ENCODE measurements around the gene VEZT. TPM values are rescaled to one million over a fixed set of nuclear protein-coding genes. Genes with fewer than 3 reads are reported as not detected.

VEZT gene
- total RNA-seq, 2 experiments from 2014 or later: 57.7 to 77.1 TPM

DNA sequence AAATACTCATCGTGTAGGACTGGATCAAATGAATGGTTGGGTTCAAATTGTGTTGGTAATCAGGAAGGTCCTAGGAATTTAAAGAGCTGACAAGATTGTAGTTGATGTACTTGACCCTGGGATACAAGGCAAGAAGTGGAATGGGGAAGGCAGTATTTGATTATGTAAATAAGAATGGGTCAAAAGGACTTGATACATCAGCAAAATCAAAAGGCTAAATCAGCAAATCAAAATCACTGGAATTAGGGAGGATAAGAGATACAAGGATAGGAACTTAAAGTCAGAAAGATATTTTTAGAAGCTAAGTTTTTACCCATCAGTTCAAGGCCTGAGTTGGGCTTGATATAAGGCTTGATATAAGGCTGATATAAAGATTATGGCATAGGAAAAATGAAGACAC is 65.8 kb downstream of the VEZT start:
- ChIA-PET POLR2A (interaction anchor here (1.1 kb wide), 1 partner anchor 13 kb away, joined by 5 read pairs; no protein-coding TSS in a partner anchor), CTCF (ENCODE audit: unreplicated experiment) (no interaction called here)
- Histone ChIP-seq H3K36me3 (ENCODE audit: insufficient read depth, low read length) (peaks cover 94% of the 10 kb centered on the region), H3K4me1 (ENCODE audit: insufficient read depth, low read length, poor library complexity, severe bottlenecking) (no peaks in the 10 kb centered on the region), H3K79me2 (ENCODE audit: insufficient read depth, low read depth, low read length) (no peaks in the 10 kb centered on the region), H4K20me1 (ENCODE audit: insufficient read depth, low read length) (no peaks in the 10 kb centered on the region), H3K9me3 (ENCODE audit: low read length) (no peaks in the 10 kb centered on the region), H2AFZ (ENCODE audit: low read length) (no peak overlapping the region), H3K4me2 (ENCODE audit: low read length) (no peak overlapping the region), H3K4me3 (ENCODE audit: low read depth, low read length, poor library complexity, severe bottlenecking) (no peak overlapping the region), H3K27ac (ENCODE audit: low read depth, low read length, poor library complexity, severe bottlenecking) (no peak overlapping the region), H3K9me2 (ENCODE audit: insufficient read depth, low read length) (no peaks in the 10 kb centered on the region)
- BruUV-seq (replicated peaks): no TSS peak
- DNase-seq (ENCODE audit: low spot score): no peak
- TF ChIP-seq EZH2phosphoT487 (IDR thresholded peaks at IDR 0.05; ENCODE audit: borderline replicate concordance, low read depth, low read length): no peak
- no peak for TF ChIP-seq CTCF (conservative IDR thresholded peaks at IDR 0.05; ENCODE audit: low read length)
- intact Hi-C loops (cut with micrococcal nuclease; ENCODE audit: unreplicated experiment): no loop called here

- TF ChIP-seq CTCF (conservative IDR thresholded peaks at IDR 0.05; ENCODE audit: low read length) (no peak), EZH2phosphoT487 (IDR thresholded peaks at IDR 0.05; ENCODE audit: borderline replicate concordance, low read depth, low read length) (no peak)
- Histone ChIP-seq H3K27ac (ENCODE audit: low read depth, low read length, poor library complexity, severe bottlenecking) (no peak overlapping the region), H3K4me2 (ENCODE audit: low read length) (no peak overlapping the region), H4K20me1 (ENCODE audit: insufficient read depth, low read length) (no peaks in the 10 kb centered on the region), H3K36me3 (ENCODE audit: insufficient read depth, low read length) (peaks cover 92% of the 10 kb centered on the region), H3K4me3 (ENCODE audit: low read depth, low read length, poor library complexity, severe bottlenecking) (no peak overlapping the region), H3K9me3 (ENCODE audit: low read length) (no peaks in the 10 kb centered on the region), H3K9me2 (ENCODE audit: insufficient read depth, low read length) (no peaks in the 10 kb centered on the region), H2AFZ (ENCODE audit: low read length) (no peak overlapping the region), H3K4me1 (ENCODE audit: insufficient read depth, low read length, poor library complexity, severe bottlenecking) (no peaks in the 10 kb centered on the region), H3K79me2 (ENCODE audit: insufficient read depth, low read depth, low read length) (no peaks in the 10 kb centered on the region)
- POLR2A ChIA-PET: interaction anchor here (0.7 to 1.0 kb wide), 3 partner anchors 11 to 1037 kb away, joined by 4 read pairs; no protein-coding TSS in a partner anchor
- DNase-seq (ENCODE audit: low spot score): no peak
- CTCF ChIA-PET (ENCODE audit: unreplicated experiment): no interaction called here
- no TSS peak for BruUV-seq (replicated peaks)
- intact Hi-C loops (cut with micrococcal nuclease; ENCODE audit: unreplicated experiment): no loop called here
These were observed 69.1 kb downstream of the VEZT start for GRCh38 chr12:95286713-95287112.

GRCh38 chr12:95291501-95291900 is 73.9 kb downstream of the VEZT start:
- Histone ChIP-seq H4K20me1 (ENCODE audit: insufficient read depth, low read length) (no peaks in the 10 kb centered on the region), H3K36me3 (ENCODE audit: insufficient read depth, low read length) (peaks cover 89% of the 10 kb centered on the region), H3K9me3 (ENCODE audit: low read length) (no peaks in the 10 kb centered on the region), H3K4me3 (ENCODE audit: low read depth, low read length, poor library complexity, severe bottlenecking) (no peak overlapping the region), H3K4me1 (ENCODE audit: insufficient read depth, low read length, poor library complexity, severe bottlenecking) (no peaks in the 10 kb centered on the region), H3K9me2 (ENCODE audit: insufficient read depth, low read length) (no peaks in the 10 kb centered on the region), H2AFZ (ENCODE audit: low read length) (no peak overlapping the region), H3K4me2 (ENCODE audit: low read length) (no peak overlapping the region), H3K79me2 (ENCODE audit: insufficient read depth, low read depth, low read length) (no peaks in the 10 kb centered on the region), H3K27ac (ENCODE audit: low read depth, low read length, poor library complexity, severe bottlenecking) (no peak overlapping the region)
- TF ChIP-seq EZH2phosphoT487 (IDR thresholded peaks at IDR 0.05; ENCODE audit: borderline replicate concordance, low read depth, low read length) (no peak), CTCF (conservative IDR thresholded peaks at IDR 0.05; ENCODE audit: low read length) (no peak)
- POLR2A ChIA-PET: interaction anchor here (0.6 to 0.9 kb wide), 3 partner anchors 21 to 551 kb away, joined by 3 read pairs; no protein-coding TSS in a partner anchor
- CTCF ChIA-PET (ENCODE audit: unreplicated experiment): no interaction called here
- no peak for DNase-seq (ENCODE audit: low spot score)
- intact Hi-C loops (cut with micrococcal nuclease; ENCODE audit: unreplicated experiment): no loop called here
- no TSS peak for BruUV-seq (replicated peaks)

Measured in OCI-LY7 (cell line).